ENCODE results near the gene EPM2A. TPM values are rescaled to one million over a fixed set of nuclear protein-coding genes. Genes with fewer than 3 reads are reported as not detected.

EPM2A gene
- total and polyA plus RNA-seq, 8 donors: 2.6 to 4.8 (median 4.3) TPM

GRCh38 chr6:145632971-145633370, 102.3 kb downstream of the EPM2A start:
- H3K27me3 ChIP-seq: no peaks in the 10 kb centered on the region
- TF ChIP-seq CTCF (IDR thresholded peaks at IDR 0.05): no peak

DNA sequence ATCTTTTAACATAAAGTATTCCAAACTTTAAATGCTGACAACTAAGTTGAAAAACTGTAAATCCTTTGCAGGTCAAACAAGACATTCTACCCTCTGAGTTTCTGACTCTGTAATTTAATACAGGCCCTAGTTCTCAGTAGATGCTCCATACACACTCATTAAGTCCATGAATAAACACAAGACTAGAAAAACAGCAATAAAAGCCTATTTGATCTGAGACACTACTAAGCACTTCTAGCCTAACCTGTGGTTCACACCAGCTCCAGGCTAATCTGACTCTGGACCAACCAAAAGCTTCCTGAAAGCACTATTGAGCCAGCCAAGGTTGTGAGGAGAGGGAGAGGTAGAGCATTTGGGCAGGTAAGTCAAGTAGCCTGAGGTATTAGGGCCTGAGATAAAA, 103.9 kb downstream of the EPM2A start:
- Histone ChIP-seq H3K36me3 (no peaks in the 10 kb centered on the region), H3K4me1 (no peaks in the 10 kb centered on the region), H3K4me3 (no peak overlapping the region), H3K27ac (no peak overlapping the region), H3K27me3 (no peaks in the 10 kb centered on the region), H3K9me3 (no peaks in the 10 kb centered on the region)
- intact Hi-C loops (cut with DNase I): no loop called here
- TF ChIP-seq CTCF (IDR thresholded peaks at IDR 0.05): no peak
- no peak for ATAC-seq
- no peak for FAIRE-seq
- no peak for DNase-seq

More at GRCh38 chr6:145632971-145633370, 102.3 kb downstream of the EPM2A start:
- no peak overlapping the region for H3K27ac ChIP-seq
- DNase-seq (no peak), ATAC-seq (no peak), FAIRE-seq (no peak)
- H3K36me3 ChIP-seq: no peaks in the 10 kb centered on the region
- WGBS, 2 donors: 90% methylated on average over 6 of the region's 6 CpGs
- H3K4me1 ChIP-seq: no peaks in the 10 kb centered on the region
- intact Hi-C loops (cut with DNase I): no loop called here
- no peak overlapping the region for H3K4me3 ChIP-seq
- H3K9me3 ChIP-seq: no peaks in the 10 kb centered on the region

DNA sequence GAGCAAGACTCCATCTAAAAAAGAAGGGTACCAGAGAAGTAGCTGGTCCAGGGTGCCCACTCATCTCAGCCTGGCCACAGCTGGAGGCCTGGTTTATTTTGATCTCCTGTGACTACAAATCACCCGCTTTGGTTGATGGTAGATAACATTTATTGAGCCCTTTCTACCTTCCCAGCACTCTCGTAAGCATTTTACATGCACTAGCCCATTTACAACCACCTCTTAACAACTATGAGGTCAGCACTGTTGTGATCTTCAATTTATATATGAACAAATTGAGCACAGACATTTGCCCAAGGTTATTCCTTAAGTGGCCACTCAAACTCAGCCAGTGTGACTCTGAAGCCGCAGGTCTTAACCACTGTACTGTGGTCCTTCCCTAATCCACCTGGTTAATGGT, 104.7 kb downstream of the EPM2A start:
- Histone ChIP-seq H3K36me3 (no peaks in the 10 kb centered on the region), H3K27ac (no peak overlapping the region), H3K9me3 (no peaks in the 10 kb centered on the region), H3K4me1 (no peaks in the 10 kb centered on the region), H3K4me3 (no peak overlapping the region), H3K27me3 (no peaks in the 10 kb centered on the region)
- WGBS, 2 donors: 94 to 100% methylated on average over 3 of the region's 3 CpGs
- no peak for ATAC-seq
- DNase-seq: no peak
- FAIRE-seq: no peak
- intact Hi-C loops (cut with DNase I): no loop called here
- no peak for TF ChIP-seq CTCF (IDR thresholded peaks at IDR 0.05)

GRCh38 chr6:145629478-145629877, 105.8 kb downstream of the EPM2A start:
- Histone ChIP-seq H3K4me1 (no peaks in the 10 kb centered on the region), H3K27me3 (no peaks in the 10 kb centered on the region), H3K27ac (no peak overlapping the region), H3K9me3 (no peaks in the 10 kb centered on the region), H3K36me3 (no peaks in the 10 kb centered on the region), H3K4me3 (no peak overlapping the region)
- DNase-seq (no peak), ATAC-seq (no peak), FAIRE-seq (no peak)
- TF ChIP-seq CTCF (IDR thresholded peaks at IDR 0.05): no peak
- intact Hi-C loops (cut with DNase I): no loop called here
- 87 to 89% methylated on average over 4 of the region's 4 CpGs for WGBS, 2 donors

- Histone ChIP-seq H3K27ac (no peak overlapping the region), H3K9me3 (no peaks in the 10 kb centered on the region), H3K36me3 (no peaks in the 10 kb centered on the region), H3K4me3 (no peak overlapping the region), H3K4me1 (no peaks in the 10 kb centered on the region), H3K27me3 (no peaks in the 10 kb centered on the region)
- DNase-seq (peak in 1 of 6 donors; percentile 51), FAIRE-seq (no peak), ATAC-seq (no peak)
- WGBS, 2 donors: 96 to 97% methylated on average over 17 of the region's 17 CpGs
- intact Hi-C loops (cut with DNase I): no loop called here
- TF ChIP-seq CTCF (IDR thresholded peaks at IDR 0.05): no peak
These were observed 107.9 kb downstream of the EPM2A start for GRCh38 chr6:145627451-145627850.
